PC-9 (cell line): ENCODE data around the gene COL4A6.

ENCODE experiments used
- EZH2 ChIP-seq: fragments of 200-600 bp; sonication (generic); IDR thresholded peaks from 2 replicates; pipeline ENCODE4 v1.8.0; 2017; ENCODE audit warnings: antibody characterized with exemption, low read depth
- TF ChIP-seq, protein P1 (sequence below): fragments of 200-600 bp; sonication (generic); conservative IDR thresholded peaks from 2 replicates; pipeline ENCODE4 v1.6.1; 2017; ENCODE audit warnings: mixed run types, antibody characterized with exemption, mild to moderate bottlenecking, moderate library complexity

DNA sequence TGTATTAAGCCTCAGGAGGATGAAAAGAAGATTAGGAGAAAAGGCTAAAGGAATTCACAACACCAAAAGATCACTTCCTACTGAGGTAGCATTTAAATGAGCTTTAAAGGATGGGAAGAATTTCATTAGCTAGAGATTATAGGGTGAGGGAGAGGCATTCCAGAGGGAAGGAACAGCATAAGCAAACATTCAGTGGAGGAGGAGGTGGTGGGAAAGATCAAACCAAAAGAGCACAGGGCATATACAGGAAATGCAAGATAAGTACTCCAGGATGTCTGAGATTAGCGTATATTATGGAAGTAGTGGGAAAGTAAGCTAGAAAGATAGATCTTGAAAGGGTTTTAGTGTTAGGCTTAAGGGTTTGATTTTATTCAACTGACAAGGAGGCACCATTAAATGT, 84.8 kb downstream of the COL4A6 start:
- TF ChIP-seq, protein P1, sequence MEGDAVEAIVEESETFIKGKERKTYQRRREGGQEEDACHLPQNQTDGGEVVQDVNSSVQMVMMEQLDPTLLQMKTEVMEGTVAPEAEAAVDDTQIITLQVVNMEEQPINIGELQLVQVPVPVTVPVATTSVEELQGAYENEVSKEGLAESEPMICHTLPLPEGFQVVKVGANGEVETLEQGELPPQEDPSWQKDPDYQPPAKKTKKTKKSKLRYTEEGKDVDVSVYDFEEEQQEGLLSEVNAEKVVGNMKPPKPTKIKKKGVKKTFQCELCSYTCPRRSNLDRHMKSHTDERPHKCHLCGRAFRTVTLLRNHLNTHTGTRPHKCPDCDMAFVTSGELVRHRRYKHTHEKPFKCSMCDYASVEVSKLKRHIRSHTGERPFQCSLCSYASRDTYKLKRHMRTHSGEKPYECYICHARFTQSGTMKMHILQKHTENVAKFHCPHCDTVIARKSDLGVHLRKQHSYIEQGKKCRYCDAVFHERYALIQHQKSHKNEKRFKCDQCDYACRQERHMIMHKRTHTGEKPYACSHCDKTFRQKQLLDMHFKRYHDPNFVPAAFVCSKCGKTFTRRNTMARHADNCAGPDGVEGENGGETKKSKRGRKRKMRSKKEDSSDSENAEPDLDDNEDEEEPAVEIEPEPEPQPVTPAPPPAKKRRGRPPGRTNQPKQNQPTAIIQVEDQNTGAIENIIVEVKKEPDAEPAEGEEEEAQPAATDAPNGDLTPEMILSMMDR, result no peak
- no peak for TF ChIP-seq EZH2
